Measurements from ENCODE around the gene SCYL3.

DNA sequence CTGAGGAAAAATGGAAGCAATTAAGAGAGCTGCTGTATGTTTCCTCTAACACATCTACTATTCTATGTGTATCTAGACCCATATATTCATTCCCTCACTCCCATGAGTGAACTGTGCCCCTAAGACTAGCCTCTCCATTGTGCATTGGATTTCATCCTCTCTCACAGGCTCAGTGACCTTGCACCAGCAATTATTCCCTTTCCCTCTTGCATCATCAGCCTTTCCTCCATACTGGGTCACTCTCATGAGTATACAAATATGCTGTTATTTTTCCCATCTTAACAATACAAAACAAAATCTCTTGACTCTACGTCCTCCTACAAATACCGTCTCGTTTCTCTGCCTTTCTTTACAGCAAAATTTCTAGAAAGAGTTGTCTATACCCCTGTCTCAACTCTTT is 69.5 kb downstream of the SCYL3 start:
- TF ChIP-seq, protein P1, sequence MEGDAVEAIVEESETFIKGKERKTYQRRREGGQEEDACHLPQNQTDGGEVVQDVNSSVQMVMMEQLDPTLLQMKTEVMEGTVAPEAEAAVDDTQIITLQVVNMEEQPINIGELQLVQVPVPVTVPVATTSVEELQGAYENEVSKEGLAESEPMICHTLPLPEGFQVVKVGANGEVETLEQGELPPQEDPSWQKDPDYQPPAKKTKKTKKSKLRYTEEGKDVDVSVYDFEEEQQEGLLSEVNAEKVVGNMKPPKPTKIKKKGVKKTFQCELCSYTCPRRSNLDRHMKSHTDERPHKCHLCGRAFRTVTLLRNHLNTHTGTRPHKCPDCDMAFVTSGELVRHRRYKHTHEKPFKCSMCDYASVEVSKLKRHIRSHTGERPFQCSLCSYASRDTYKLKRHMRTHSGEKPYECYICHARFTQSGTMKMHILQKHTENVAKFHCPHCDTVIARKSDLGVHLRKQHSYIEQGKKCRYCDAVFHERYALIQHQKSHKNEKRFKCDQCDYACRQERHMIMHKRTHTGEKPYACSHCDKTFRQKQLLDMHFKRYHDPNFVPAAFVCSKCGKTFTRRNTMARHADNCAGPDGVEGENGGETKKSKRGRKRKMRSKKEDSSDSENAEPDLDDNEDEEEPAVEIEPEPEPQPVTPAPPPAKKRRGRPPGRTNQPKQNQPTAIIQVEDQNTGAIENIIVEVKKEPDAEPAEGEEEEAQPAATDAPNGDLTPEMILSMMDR (IDR thresholded peaks at IDR 0.05): no peak
- TF ChIP-seq POLR2A (IDR thresholded peaks at IDR 0.05): no peak

All from lower leg skin (tissue), 3 donors.